ENCODE measurements around the gene BNIP2. TPM values are rescaled to one million over a fixed set of nuclear protein-coding genes. Genes with fewer than 3 reads are reported as not detected.

Gene BNIP2
- total RNA-seq, 1 experiment from 2014 or later = 43.5 TPM

DNA sequence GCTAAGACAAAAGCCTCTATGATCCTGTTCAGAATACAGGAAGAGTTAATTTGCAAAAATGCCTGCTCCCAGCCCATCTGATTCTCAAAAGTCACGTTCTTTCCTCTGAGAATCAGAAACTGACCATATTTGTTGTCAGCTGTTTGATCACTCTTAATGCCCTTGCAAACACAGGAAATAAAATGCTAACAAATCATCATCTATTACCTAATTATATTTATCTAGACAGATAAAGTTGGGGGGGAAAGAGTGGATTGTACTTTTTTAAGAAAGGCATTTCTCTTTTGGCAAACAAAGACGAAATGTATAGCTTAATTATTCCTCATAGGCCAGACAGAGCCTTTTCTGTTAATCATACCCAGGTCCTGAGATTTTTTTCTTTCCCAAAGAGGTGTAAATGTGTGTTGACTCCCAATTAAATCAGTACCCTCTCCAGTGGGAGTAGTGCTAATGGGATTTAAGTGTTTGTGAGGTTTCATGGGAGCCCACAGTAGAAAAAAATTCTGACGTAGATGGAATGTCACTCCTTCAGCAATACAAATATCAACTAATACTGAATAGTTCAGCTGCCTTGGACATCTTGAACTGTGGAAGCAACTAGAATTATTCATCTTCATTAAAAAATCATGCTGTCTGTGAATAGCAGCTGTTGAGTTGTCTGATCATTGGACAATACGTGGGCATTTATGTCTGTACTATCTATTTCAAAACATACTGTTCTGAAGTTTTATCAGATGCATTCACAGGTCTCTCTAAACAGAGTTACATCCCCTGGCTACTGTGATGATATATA is 22.5 kb upstream of the BNIP2 start:
- H3K14ac ChIP-seq (ENCODE audit: insufficient read depth, low read length) = no peak overlapping the region
- H2BK20ac ChIP-seq (ENCODE audit: low read depth, low read length, poor library complexity, severe bottlenecking) = no peak overlapping the region
- H3K9ac ChIP-seq (ENCODE audit: extremely low read depth, insufficient read length, low read length) = no peak overlapping the region
- no peaks in the 10 kb centered on the region for H3K27me3 ChIP-seq (ENCODE audit: insufficient read depth, low read length)
- WGBS (ENCODE audit: extremely low coverage, insufficient read length, low lambda C conversion rate) = no CpG with 5 or more reads among the region's 4 CpGs
- H3K27ac ChIP-seq (ENCODE audit: insufficient read length, low read depth, low read length) = no peak overlapping the region
- no peak overlapping the region for H3K23ac ChIP-seq (ENCODE audit: insufficient read length, low read depth, low read length)
- no peak overlapping the region for H2BK12ac ChIP-seq (ENCODE audit: insufficient read length, low read depth, low read length)
- H3K4me1 Mint-ChIP-seq = no peaks in the 10 kb centered on the region
- H3K56ac ChIP-seq (ENCODE audit: insufficient read length, low read depth, low read length) = no peak overlapping the region
- no peak overlapping the region for H2BK5ac ChIP-seq (ENCODE audit: insufficient read length, low read length)
- no peaks in the 10 kb centered on the region for H4K20me1 ChIP-seq (ENCODE audit: control insufficient read depth, insufficient read depth, insufficient read length)
- H4K8ac ChIP-seq (replicated peaks; ENCODE audit: insufficient read length, low read depth, low read length) = no peak overlapping the region
- H3K9me3 Mint-ChIP-seq = no peaks in the 10 kb centered on the region; a peak in 1 of 5 replicates
- H3K4me3 Mint-ChIP-seq = no peak overlapping the region
- H3K79me2 ChIP-seq (ENCODE audit: insufficient read depth, low read length) = no peaks in the 10 kb centered on the region
- H2AK5ac ChIP-seq (ENCODE audit: insufficient read length, low read length) = no peak overlapping the region
- no peak overlapping the region for H2AFZ ChIP-seq (ENCODE audit: low read length)
- H3K4ac ChIP-seq (ENCODE audit: low read depth, low read length) = no peak overlapping the region
- H2BK15ac ChIP-seq (ENCODE audit: low read depth, low read length) = no peak overlapping the region
- no peak overlapping the region for H3K27ac Mint-ChIP-seq
- no peak overlapping the region for H3K18ac ChIP-seq (ENCODE audit: insufficient read length, low read depth, low read length)
- no peaks in the 10 kb centered on the region for H3K9me3 ChIP-seq (ENCODE audit: control insufficient read depth, low read depth, low read length)
- H3K36me3 Mint-ChIP-seq (ENCODE audit: insufficient read depth in 1 of 3, low read depth in 3 of 3) = no peaks in the 10 kb centered on the region
- no peaks in the 10 kb centered on the region; the same call in 1 of the 2 replicates for H3K4me1 ChIP-seq (ENCODE audit: insufficient read depth, low read length)
- H4K91ac ChIP-seq (ENCODE audit: insufficient read length, low read depth, low read length) = no peak overlapping the region
- H2BK120ac ChIP-seq (ENCODE audit: low read depth, low read length, poor library complexity, severe bottlenecking) = no peak overlapping the region
- no peaks in the 10 kb centered on the region for H3K79me1 ChIP-seq (ENCODE audit: insufficient read depth, low read depth, low read length, poor library complexity, severe bottlenecking)
- no peak overlapping the region for H4K5ac ChIP-seq (ENCODE audit: insufficient read length, low read depth, low read length)
- no peak overlapping the region for H3K4me2 ChIP-seq (ENCODE audit: insufficient read depth, insufficient read length, low read length)
- H3K27me3 Mint-ChIP-seq (ENCODE audit: low read depth) = no peaks in the 10 kb centered on the region; the same call in 1 of the 2 replicates
- TF ChIP-seq, protein P1, sequence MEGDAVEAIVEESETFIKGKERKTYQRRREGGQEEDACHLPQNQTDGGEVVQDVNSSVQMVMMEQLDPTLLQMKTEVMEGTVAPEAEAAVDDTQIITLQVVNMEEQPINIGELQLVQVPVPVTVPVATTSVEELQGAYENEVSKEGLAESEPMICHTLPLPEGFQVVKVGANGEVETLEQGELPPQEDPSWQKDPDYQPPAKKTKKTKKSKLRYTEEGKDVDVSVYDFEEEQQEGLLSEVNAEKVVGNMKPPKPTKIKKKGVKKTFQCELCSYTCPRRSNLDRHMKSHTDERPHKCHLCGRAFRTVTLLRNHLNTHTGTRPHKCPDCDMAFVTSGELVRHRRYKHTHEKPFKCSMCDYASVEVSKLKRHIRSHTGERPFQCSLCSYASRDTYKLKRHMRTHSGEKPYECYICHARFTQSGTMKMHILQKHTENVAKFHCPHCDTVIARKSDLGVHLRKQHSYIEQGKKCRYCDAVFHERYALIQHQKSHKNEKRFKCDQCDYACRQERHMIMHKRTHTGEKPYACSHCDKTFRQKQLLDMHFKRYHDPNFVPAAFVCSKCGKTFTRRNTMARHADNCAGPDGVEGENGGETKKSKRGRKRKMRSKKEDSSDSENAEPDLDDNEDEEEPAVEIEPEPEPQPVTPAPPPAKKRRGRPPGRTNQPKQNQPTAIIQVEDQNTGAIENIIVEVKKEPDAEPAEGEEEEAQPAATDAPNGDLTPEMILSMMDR (conservative IDR thresholded peaks at IDR 0.05) = no peak
- H3K23me2 ChIP-seq (ENCODE audit: insufficient read length, low read depth, low read length, poor library complexity, severe bottlenecking) = no peaks in the 10 kb centered on the region
- H3T11ph ChIP-seq (ENCODE audit: low read length) = no peak overlapping the region
- no peak for DNase-seq
